HEK293 (cell line): ENCODE data around the gene RBM15B.

Experiments
- CTCF ChIA-PET: fragments of 350-600 bp; formaldehyde crosslinking; extraction: SDS; loops from one replicate; lab custom pipeline; 2021; ENCODE audit warnings: antibody characterized with exemption; lab: Yijun Ruan, JAX
- POLR2A ChIA-PET: fragments of 300-600 bp; formaldehyde crosslinking; extraction: SDS; loops from one replicate; lab custom pipeline; 2020; ENCODE audit warnings: antibody characterized with exemption, inconsistent platforms; lab: Yijun Ruan, JAX
- H3K27ac ChIP-seq: fragments of 200-500 bp; sonication (Bioruptor generic); 2 replicates; pipeline ENCODE4 v1.5.1; 2014; ENCODE audit warnings: low read depth, low read length, control low read depth, inconsistent platforms; ENCODE audit errors: extremely low read depth
- H3K36me3 ChIP-seq, 2 experiments: fragments of 200-500 bp in 1 of 2; sonication (Bioruptor generic) in 1 of 2; 1 replicate in 1 of 2; 2 replicates in 1 of 2; pipeline ENCODE4 v1.5.1; 2014 to 2017; ENCODE audit warnings: inconsistent platforms in 2 of 2, low read length in 2 of 2; ENCODE audit not compliant: control insufficient read depth in 2 of 2, insufficient read depth in 1 of 2
- H3K4me1 ChIP-seq: fragments of 200-500 bp; sonication (Bioruptor generic); 2 replicates; pipeline ENCODE4 v1.5.1; 2014; ENCODE audit warnings: mild to moderate bottlenecking, low read length, inconsistent platforms; ENCODE audit not compliant: control insufficient read depth, insufficient read depth
- H3K4me3 ChIP-seq: 2 replicates; pipeline ENCODE4 v1.5.1; 2011; ENCODE audit warnings: low read depth, mild to moderate bottlenecking, control low read depth, low read length, moderate library complexity
- H3K9me3 ChIP-seq: fragments of 200-500 bp; sonication (Bioruptor generic); 2 replicates; pipeline ENCODE4 v1.5.1; 2014; ENCODE audit warnings: low read depth, low read length, inconsistent platforms; ENCODE audit not compliant: control insufficient read depth, insufficient read depth
- CTCF ChIP-seq: fragments of 450-650 bp; formaldehyde crosslinking; IDR thresholded peaks from 2 replicates; pipeline ENCODE4 v1.5.1; 2016; ENCODE audit warnings: missing biosample characterization, missing genetic modification characterization
- EGR2 ChIP-seq: fragments of 450-650 bp; formaldehyde crosslinking; IDR thresholded peaks from 2 replicates; pipeline ENCODE4 v1.5.1; 2016; ENCODE audit warnings: low read depth, missing biosample characterization, missing genetic modification characterization
- FEZF1 ChIP-seq: fragments of 450-650 bp; formaldehyde crosslinking; IDR thresholded peaks from 2 replicates; pipeline ENCODE4 v1.5.1; 2016; ENCODE audit warnings: missing biosample characterization, missing genetic modification characterization
- KLF17 ChIP-seq: fragments of 450-650 bp; formaldehyde crosslinking; IDR thresholded peaks from 2 replicates; pipeline ENCODE4 v1.5.1; 2016; ENCODE audit warnings: missing biosample characterization, missing genetic modification characterization
- MZF1 ChIP-seq: fragments of 450-650 bp; formaldehyde crosslinking; IDR thresholded peaks from 2 replicates; pipeline ENCODE4 v1.5.1; 2017; ENCODE audit warnings: missing biosample characterization, missing genetic modification characterization, borderline replicate concordance
- PATZ1 ChIP-seq: fragments of 450-650 bp; formaldehyde crosslinking; IDR thresholded peaks from 2 replicates; pipeline ENCODE4 v1.5.1; 2016; ENCODE audit warnings: missing biosample characterization, missing genetic modification characterization
- TSHZ1 ChIP-seq: fragments of 450-650 bp; formaldehyde crosslinking; IDR thresholded peaks from 2 replicates; pipeline ENCODE4 v1.5.1; 2016; ENCODE audit warnings: missing biosample characterization, missing genetic modification characterization, borderline replicate concordance
- ZBTB10 ChIP-seq: fragments of 450-650 bp; formaldehyde crosslinking; IDR thresholded peaks from 2 replicates; pipeline ENCODE4 v1.5.1; 2016; ENCODE audit warnings: missing biosample characterization, missing genetic modification characterization
- ZBTB26 ChIP-seq: fragments of 450-650 bp; formaldehyde crosslinking; optimal IDR thresholded peaks from 2 replicates; pipeline ENCODE3; 2016; ENCODE audit warnings: missing biosample characterization, mild to moderate bottlenecking, missing genetic modification characterization
- ZFHX2 ChIP-seq: fragments of 450-650 bp; formaldehyde crosslinking; conservative IDR thresholded peaks from 2 replicates; pipeline ENCODE4 v1.5.1; 2016; ENCODE audit warnings: missing biosample characterization, missing genetic modification characterization
- ZNF266 ChIP-seq: fragments of 450-650 bp; formaldehyde crosslinking; IDR thresholded peaks from 2 replicates; pipeline ENCODE4 v1.5.1; 2016; ENCODE audit warnings: missing biosample characterization, missing genetic modification characterization, low read depth
- ZNF302 ChIP-seq: fragments of 450-650 bp; formaldehyde crosslinking; IDR thresholded peaks from 2 replicates; pipeline ENCODE4 v1.5.1; 2016; ENCODE audit warnings: missing biosample characterization, missing genetic modification characterization, low read depth
- ZNF398 ChIP-seq: fragments of 450-650 bp; formaldehyde crosslinking; IDR thresholded peaks from 2 replicates; pipeline ENCODE4 v1.5.1; 2017; ENCODE audit warnings: missing biosample characterization, missing genetic modification characterization
- ZNF561 ChIP-seq: fragments of 450-650 bp; IDR thresholded peaks from 2 replicates; pipeline ENCODE4 v1.5.1; 2018; ENCODE audit warnings: missing biosample characterization, missing genetic modification characterization, borderline replicate concordance
- ZNF654 ChIP-seq: fragments of 450-650 bp; formaldehyde crosslinking; IDR thresholded peaks from 2 replicates; pipeline ENCODE4 v1.5.1; 2016; ENCODE audit warnings: low read depth, missing biosample characterization, missing genetic modification characterization

The RBM15B gene

GRCh38 chr3:51389423-51390183 lies 1.5 kb upstream of the RBM15B start:
- Histone ChIP-seq H3K4me1 (no peaks in the 10 kb centered on the region; the same call in 1 of the 2 replicates), H3K4me3 (no peak overlapping the region), H3K27ac (no peak overlapping the region), H3K9me3 (no peaks in the 10 kb centered on the region), H3K36me3 (peaks cover 0 to 73% of the 10 kb centered on the region in 2 experiments; a peak in 1 of 3 replicates)
- TF ChIP-seq ZBTB10 (tag by site-specific recombination) (0 out of 2 replicates have a peak, but pooled peaks have one; percentile 26), EGR2 (tag by site-specific recombination) (peak; percentile 70), PATZ1 (tag by site-specific recombination) (peak; percentile 87), FEZF1 (tag by site-specific recombination) (no peak), ZFHX2 (tag by site-specific recombination) (peak; percentile 83), ZNF654 (tag by site-specific recombination) (peak; percentile 62), ZNF302 (tag by site-specific recombination) (no peak), KLF17 (tag by site-specific recombination) (no peak), CTCF (tag by site-specific recombination) (peak; percentile 72; the same call in 1 of the 2 replicates), ZBTB26 (tag by site-specific recombination) (peak; percentile 11), MZF1 (no peak)
- POLR2A ChIA-PET = interaction anchor here (0.6 to 1.9 kb wide), 3 partner anchors 57 to 773 kb away, joined by 4 to 8 read pairs (median 5); partner anchors contain the start of genes DCAF1 and MAPKAPK3
- CTCF ChIA-PET = interaction anchor here (0.6 to 2.3 kb wide), 35 partner anchors 10 to 1299 kb away, joined by 3 to 27 read pairs (median 3); partner anchors contain the start of genes ABHD14A, DCAF1 and MAPKAPK3

GRCh38 chr3:51390246-51391074 lies 625 bp upstream of the RBM15B start:
- Histone ChIP-seq H3K4me3 (peak overlapping the region; percentile 28), H3K36me3 (peaks cover 0 to 82% of the 10 kb centered on the region in 2 experiments; a peak in 2 of 3 replicates), H3K9me3 (no peaks in the 10 kb centered on the region), H3K27ac (no peak overlapping the region), H3K4me1 (no peaks in the 10 kb centered on the region; the same call in 1 of the 2 replicates)
- ChIA-PET POLR2A (interaction anchor here (1.9 kb wide), 1 partner anchor 109 kb away, joined by 8 read pairs; the partner anchor contains the start of gene DCAF1), CTCF (interaction anchor here (0.6 to 2.3 kb wide), 26 partner anchors 9 to 775 kb away, joined by 3 to 27 read pairs (median 4); partner anchors contain the start of genes DCAF1 and MAPKAPK3)
- TF ChIP-seq ZNF561 (tag by site-specific recombination) (no peak), ZNF266 (tag by site-specific recombination) (no peak), TSHZ1 (tag by site-specific recombination) (no peak), ZNF398 (tag by site-specific recombination) (no peak)
